Skeletal muscle tissue (tissue), 2 donors: ENCODE data around the gene SSTR3. TPM values are rescaled to one million over a fixed set of nuclear protein-coding genes. Genes with fewer than 3 reads are reported as not detected.

Source experiments
- small RNA-seq: library from RNA; depleted of rRNA; stranded (forward); fragments of <200 nt; gene quantifications from one replicate; pipeline ENCODE3, GENCODE V24; 2014
- total RNA-seq: library from RNA; depleted of rRNA; stranded (reverse); fragments of >200 nt; gene quantifications from one replicate; pipeline ENCODE4 v1.2.3, GENCODE V29; 2014

Gene SSTR3
- total RNA-seq, 1 donor from 2014 or later: not detected

Small RNA genes lying within 50 kb of the gene (small RNA-seq; reads per million reads assigned to genes)
- gene Z82188.1: not detected

Other genes starting within 250 kb of the SSTR3 start
- gene TST, start 193.0 kb downstream of the SSTR3 start, total RNA-seq: 20.9 TPM
- gene MPST, start 192.7 kb downstream of the SSTR3 start, total RNA-seq: 48.5 TPM
- 11.0 TPM for gene KCTD17, start 160.7 kb downstream of the SSTR3 start, total RNA-seq
- not detected for gene TMPRSS6, start 102.8 kb downstream of the SSTR3 start, total RNA-seq
- 1.6 TPM for gene IL2RB, start 62.6 kb downstream of the SSTR3 start, total RNA-seq
- 6.3 TPM for gene C1QTNF6, start 24.2 kb downstream of the SSTR3 start, total RNA-seq
- 0.52 TPM for gene RAC2, start 31.8 kb upstream of the SSTR3 start, total RNA-seq
- 12.0 TPM for gene CYTH4, start 70.0 kb upstream of the SSTR3 start, total RNA-seq
- under 0.01 TPM for gene ELFN2, start 215.0 kb upstream of the SSTR3 start, total RNA-seq